ENCODE measurements around the gene MRFAP1L1. TPM values are rescaled to one million over a fixed set of nuclear protein-coding genes. Genes with fewer than 3 reads are reported as not detected.

MRFAP1L1 gene
- total and polyA plus RNA-seq, 10 of the 15 experiments (the other 5 are each of a cell fraction or from before 2014, with no cell fraction given): 30.6 to 85.1 (median 52.9) TPM

DNA sequence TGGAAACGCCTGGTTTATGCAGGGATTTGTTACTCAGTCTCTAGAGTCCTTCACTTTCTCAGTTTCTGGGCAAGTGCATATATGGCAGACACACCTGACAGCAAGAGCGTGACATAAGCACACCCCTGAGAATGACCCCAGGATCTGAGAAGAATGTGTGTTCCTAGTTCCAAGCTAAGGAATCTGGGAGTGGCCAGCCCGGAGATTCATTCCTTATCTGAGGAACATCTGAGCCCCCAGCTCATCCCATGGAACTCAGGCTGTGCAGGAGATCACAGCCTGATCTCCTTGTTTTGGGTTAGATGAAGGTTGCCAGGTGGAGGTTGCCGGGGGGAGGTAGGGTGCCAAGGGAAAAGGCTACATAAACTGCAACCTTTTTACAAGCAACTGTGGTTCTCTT is 49.1 kb upstream of the MRFAP1L1 start:
- Histone ChIP-seq H4K20me1 (ENCODE audit: control insufficient read depth, insufficient read depth) (no peaks in the 10 kb centered on the region), H3K79me2 (ENCODE audit: control insufficient read depth, insufficient read depth, low read length) (no peaks in the 10 kb centered on the region), H3K4me2 (ENCODE audit: control insufficient read depth, insufficient read depth) (no peak overlapping the region), H3K4me3 (no peak overlapping the region), H3K36me3 (ENCODE audit: control insufficient read depth in 2 of 2, insufficient read depth in 2 of 2, low read length in 1 of 2) (no peaks in the 10 kb centered on the region), H3K9ac (ENCODE audit: control insufficient read depth, insufficient read depth, low read length) (no peak overlapping the region), H2AFZ (ENCODE audit: control insufficient read depth, low read depth, low read length) (no peak overlapping the region), H3K27ac (ENCODE audit: control insufficient read depth, insufficient read depth) (no peak overlapping the region), H3K4me1 (ENCODE audit: control insufficient read depth, insufficient read depth, low read length) (no peaks in the 10 kb centered on the region), H3K27me3 (replicated peaks in 1 of 2; ENCODE audit: control insufficient read depth in 2 of 2, insufficient read depth in 2 of 2, low read length in 1 of 2) (peaks cover 0 to 2% of the 10 kb centered on the region in 2 experiments; a peak in 2 of 4 replicates), H3K9me3 (replicated peaks; ENCODE audit: control insufficient read depth, insufficient read depth, low read length) (no peaks in the 10 kb centered on the region)
- ChIA-PET SMC1A (ENCODE audit: uncharacterized antibody, unreplicated experiment) (interaction anchor here (0.6 kb wide), 2 partner anchors 112 to 249 kb away, joined by 3 to 4 read pairs; no protein-coding TSS in a partner anchor), CTCF (interaction anchor here (1.4 to 1.6 kb wide), 3 partner anchors 9 to 39 kb away, joined by 3 to 5 read pairs (median 4); no protein-coding TSS in a partner anchor), RAD21 (ENCODE audit: unreplicated experiment) (no interaction called here), POLR2A (no interaction called here)
- intact Hi-C loops (cut with micrococcal nuclease; ENCODE audit: unreplicated experiment): no loop called here
- in situ Hi-C loops (cut with MboI): no loop called here
- ATAC-seq (no peak), DNase-seq (ENCODE audit: low read depth, low spot score) (no peak), FAIRE-seq (no peak)
- BruUV-seq (replicated peaks): no TSS peak
- WGBS (ENCODE audit: insufficient coverage, insufficient replicate concordance, low lambda C conversion rate, missing lambda C conversion rate): 58% methylated on average over 4 of the region's 4 CpGs
- TF ChIP-seq SPI1 (IDR thresholded peaks at IDR 0.05; ENCODE audit: borderline replicate concordance, insufficient read depth, low read depth, low read length) (no peak), IKZF2 (IDR thresholded peaks at IDR 0.05) (no peak), CBX3 (IDR thresholded peaks at IDR 0.05; ENCODE audit: borderline replicate concordance, low read depth) (no peak), HDGF (IDR thresholded peaks at IDR 0.05) (no peak), PAX8 (IDR thresholded peaks at IDR 0.05) (no peak), ZNF207 (IDR thresholded peaks at IDR 0.05; ENCODE audit: borderline replicate concordance) (no peak), BHLHE40 (IDR thresholded peaks at IDR 0.05; ENCODE audit: borderline replicate concordance in 1 of 2, low read depth in 2 of 2, low read length in 1 of 2) (no peak), IRF4 (IDR thresholded peaks at IDR 0.05; ENCODE audit: low read depth, low read length) (no peak), ZNF384 (IDR thresholded peaks at IDR 0.05; ENCODE audit: borderline replicate concordance, low read depth, low read length) (no peak), SMC3 (IDR thresholded peaks at IDR 0.05; ENCODE audit: borderline replicate concordance, low read length) (no peak), ATF7 (IDR thresholded peaks at IDR 0.05; ENCODE audit: low read depth) (no peak), ATF3 (IDR thresholded peaks at IDR 0.05; ENCODE audit: borderline replicate concordance, extremely low read depth, low read depth, low read length) (no peak), E2F8 (IDR thresholded peaks at IDR 0.05; ENCODE audit: low read depth, partially characterized antibody) (no peak), SRF (IDR thresholded peaks at IDR 0.05; ENCODE audit: low read depth in 2 of 2, low read length in 2 of 2) (no peak), JUNB (IDR thresholded peaks at IDR 0.05) (no peak)
- TF ChIP-seq, protein P1, sequence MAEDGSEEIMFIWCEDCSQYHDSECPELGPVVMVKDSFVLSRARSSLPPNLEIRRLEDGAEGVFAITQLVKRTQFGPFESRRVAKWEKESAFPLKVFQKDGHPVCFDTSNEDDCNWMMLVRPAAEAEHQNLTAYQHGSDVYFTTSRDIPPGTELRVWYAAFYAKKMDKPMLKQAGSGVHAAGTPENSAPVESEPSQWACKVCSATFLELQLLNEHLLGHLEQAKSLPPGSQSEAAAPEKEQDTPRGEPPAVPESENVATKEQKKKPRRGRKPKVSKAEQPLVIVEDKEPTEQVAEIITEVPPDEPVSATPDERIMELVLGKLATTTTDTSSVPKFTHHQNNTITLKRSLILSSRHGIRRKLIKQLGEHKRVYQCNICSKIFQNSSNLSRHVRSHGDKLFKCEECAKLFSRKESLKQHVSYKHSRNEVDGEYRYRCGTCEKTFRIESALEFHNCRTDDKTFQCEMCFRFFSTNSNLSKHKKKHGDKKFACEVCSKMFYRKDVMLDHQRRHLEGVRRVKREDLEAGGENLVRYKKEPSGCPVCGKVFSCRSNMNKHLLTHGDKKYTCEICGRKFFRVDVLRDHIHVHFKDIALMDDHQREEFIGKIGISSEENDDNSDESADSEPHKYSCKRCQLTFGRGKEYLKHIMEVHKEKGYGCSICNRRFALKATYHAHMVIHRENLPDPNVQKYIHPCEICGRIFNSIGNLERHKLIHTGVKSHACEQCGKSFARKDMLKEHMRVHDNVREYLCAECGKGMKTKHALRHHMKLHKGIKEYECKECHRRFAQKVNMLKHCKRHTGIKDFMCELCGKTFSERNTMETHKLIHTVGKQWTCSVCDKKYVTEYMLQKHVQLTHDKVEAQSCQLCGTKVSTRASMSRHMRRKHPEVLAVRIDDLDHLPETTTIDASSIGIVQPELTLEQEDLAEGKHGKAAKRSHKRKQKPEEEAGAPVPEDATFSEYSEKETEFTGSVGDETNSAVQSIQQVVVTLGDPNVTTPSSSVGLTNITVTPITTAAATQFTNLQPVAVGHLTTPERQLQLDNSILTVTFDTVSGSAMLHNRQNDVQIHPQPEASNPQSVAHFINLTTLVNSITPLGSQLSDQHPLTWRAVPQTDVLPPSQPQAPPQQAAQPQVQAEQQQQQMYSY (CRISPR knock-in tag; IDR thresholded peaks at IDR 0.05): no peak

Measured in GM12878 (cell line).